ENCODE results near the gene CDKAL1.

GRCh38 chr6:20811109-20811761, 277.0 kb downstream of the CDKAL1 start:
- TF ChIP-seq CTCF (IDR thresholded peaks at IDR 0.05) (no peak), POLR2A (IDR thresholded peaks at IDR 0.05) (no peak)

Measured in vagina (tissue), 2 donors.